Measurements from ENCODE around the gene IPO9. TPM values are rescaled to one million over a fixed set of nuclear protein-coding genes. Genes with fewer than 3 reads are reported as not detected.

The IPO9 gene
- total RNA-seq, 1 experiment from 2014 or later, result 106 TPM

GRCh38 chr1:201789245-201789644 is 39.7 kb upstream of the IPO9 start:
- Histone ChIP-seq H3K27ac (ENCODE audit: low read length) (no peak overlapping the region), H3K9me3 (ENCODE audit: control insufficient read depth, insufficient read depth, low read depth, low read length) (no peaks in the 10 kb centered on the region), H3K36me3 (ENCODE audit: control insufficient read depth, insufficient read depth, low read length) (no peaks in the 10 kb centered on the region), H3K4me3 (ENCODE audit: low read depth in 2 of 2, low read length in 2 of 2) (no peak overlapping the region), H3K27me3 (ENCODE audit: control insufficient read depth, insufficient read depth, low read length) (no peaks in the 10 kb centered on the region), H3K4me1 (ENCODE audit: control insufficient read depth, insufficient read depth, low read length) (peaks cover 4% of the 10 kb centered on the region; the same call in 1 of the 2 replicates)
- intact Hi-C loops (cut with micrococcal nuclease; ENCODE audit: unreplicated experiment), result no loop called here
- TF ChIP-seq SIN3A (IDR thresholded peaks at IDR 0.05; ENCODE audit: borderline replicate concordance, insufficient read depth, low read depth, low read length), result no peak
- TF ChIP-seq POLR2AphosphoS5 (IDR thresholded peaks at IDR 0.05; ENCODE audit: low read depth, low read length), result no peak
- TF ChIP-seq TCF7L2 (IDR thresholded peaks at IDR 0.05; ENCODE audit: low read depth, low read length), result no peak
- no peak for TF ChIP-seq CTCF (IDR thresholded peaks at IDR 0.05)
- no peak for TF ChIP-seq REST (IDR thresholded peaks at IDR 0.05; ENCODE audit: insufficient read depth in 1 of 2, low read depth in 2 of 2, low read length in 1 of 2)
- no TSS peak for BruUV-seq (replicated peaks)
- CTCF ChIA-PET, result interaction anchor here (1.5 kb wide), 1 partner anchor 80 kb away, joined by 4 read pairs; no protein-coding TSS in a partner anchor
- in situ Hi-C loops (cut with HindIII; ENCODE audit: low pct_unique_long_range_greater_than_20kb, low sequenced_read_pairs), result no loop called here
- POLR2A ChIA-PET, result no interaction called here
- DNase-seq (ENCODE audit: low read depth, low spot score), result no peak
- ATAC-seq, result no peak

- POLR2A ChIA-PET, result no interaction called here
- intact Hi-C loops (cut with micrococcal nuclease; ENCODE audit: unreplicated experiment), result no loop called here
- no peaks in the 10 kb centered on the region for H3K36me3 ChIP-seq (ENCODE audit: control insufficient read depth, insufficient read depth, low read length)
Measured at GRCh38 chr1:201790261-201790660, 38.7 kb upstream of the IPO9 start.

More at GRCh38 chr1:201790261-201790660, 38.7 kb upstream of the IPO9 start:
- TF ChIP-seq CTCF (IDR thresholded peaks at IDR 0.05), result no peak
- no peak for TF ChIP-seq TCF7L2 (IDR thresholded peaks at IDR 0.05; ENCODE audit: low read depth, low read length)
- no peak for TF ChIP-seq POLR2AphosphoS5 (IDR thresholded peaks at IDR 0.05; ENCODE audit: low read depth, low read length)
- TF ChIP-seq SIN3A (IDR thresholded peaks at IDR 0.05; ENCODE audit: borderline replicate concordance, insufficient read depth, low read depth, low read length), result no peak
- TF ChIP-seq REST (IDR thresholded peaks at IDR 0.05; ENCODE audit: insufficient read depth in 1 of 2, low read depth in 2 of 2, low read length in 1 of 2), result no peak
- no TSS peak for BruUV-seq (replicated peaks)
- H3K4me1 ChIP-seq (ENCODE audit: control insufficient read depth, insufficient read depth, low read length), result peaks cover 4% of the 10 kb centered on the region; the same call in 1 of the 2 replicates
- no peak overlapping the region for H3K4me3 ChIP-seq (ENCODE audit: low read depth in 2 of 2, low read length in 2 of 2)
- CTCF ChIA-PET, result no interaction called here
- in situ Hi-C loops (cut with HindIII; ENCODE audit: low pct_unique_long_range_greater_than_20kb, low sequenced_read_pairs), result no loop called here
- no peaks in the 10 kb centered on the region for H3K27me3 ChIP-seq (ENCODE audit: control insufficient read depth, insufficient read depth, low read length)
- no peaks in the 10 kb centered on the region for H3K9me3 ChIP-seq (ENCODE audit: control insufficient read depth, insufficient read depth, low read depth, low read length)
- no peak overlapping the region for H3K27ac ChIP-seq (ENCODE audit: low read length)
- ATAC-seq (no peak), DNase-seq (ENCODE audit: low read depth, low spot score) (no peak)
